ENCODE measurements around the gene PTPRN2. TPM values are rescaled to one million over a fixed set of nuclear protein-coding genes. Genes with fewer than 3 reads are reported as not detected.

PTPRN2 gene
- total RNA-seq, 4 donors from 2014 or later, result 2.0 to 9.5 (median 2.6) TPM

DNA sequence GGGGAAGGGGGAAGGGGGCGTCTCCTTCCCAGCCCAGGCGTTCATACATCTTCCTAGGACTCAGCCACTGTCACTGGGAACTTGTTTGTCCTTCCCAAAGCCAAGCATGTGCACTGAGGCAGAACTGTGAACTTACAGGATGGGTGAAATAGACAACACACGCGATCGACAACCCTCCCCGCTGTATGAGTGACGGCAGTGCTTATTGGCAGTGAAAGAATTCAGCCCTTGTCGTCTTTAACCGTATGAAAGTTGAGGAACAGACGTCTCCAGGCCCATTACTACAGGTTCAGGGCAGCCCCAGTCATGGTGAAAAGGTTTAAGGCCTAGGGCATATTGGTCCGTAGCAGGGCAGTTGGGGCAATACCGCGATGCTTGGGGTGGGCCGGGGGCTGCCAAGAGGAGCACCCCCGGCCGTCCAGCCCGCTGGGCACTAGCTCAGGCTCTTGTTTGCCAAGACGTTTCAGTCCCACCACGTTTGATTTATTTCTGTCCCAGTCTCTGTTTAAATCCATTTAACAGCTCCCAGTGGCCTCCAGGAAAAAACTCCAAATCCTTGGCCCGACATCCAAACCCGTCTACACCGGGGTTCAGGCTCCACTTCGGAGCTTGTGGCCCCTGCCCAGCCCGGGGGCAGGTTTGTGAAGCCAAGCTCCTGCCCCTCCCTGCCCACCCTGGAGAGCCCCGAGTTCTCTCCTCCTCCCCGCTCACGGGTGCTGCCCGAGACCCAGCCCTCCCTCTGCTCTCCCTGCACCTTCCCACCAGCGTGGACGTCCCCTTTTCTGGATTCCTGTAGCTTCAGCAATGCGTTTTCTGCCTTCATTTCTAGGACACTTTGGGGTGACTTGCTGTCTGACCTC lies 1091.0 kb downstream of the PTPRN2 start:
- ATAC-seq (ENCODE audit: low FRiP score) (no peak), DNase-seq (ENCODE audit: low spot score) (no peak)
- TF ChIP-seq, protein P1, sequence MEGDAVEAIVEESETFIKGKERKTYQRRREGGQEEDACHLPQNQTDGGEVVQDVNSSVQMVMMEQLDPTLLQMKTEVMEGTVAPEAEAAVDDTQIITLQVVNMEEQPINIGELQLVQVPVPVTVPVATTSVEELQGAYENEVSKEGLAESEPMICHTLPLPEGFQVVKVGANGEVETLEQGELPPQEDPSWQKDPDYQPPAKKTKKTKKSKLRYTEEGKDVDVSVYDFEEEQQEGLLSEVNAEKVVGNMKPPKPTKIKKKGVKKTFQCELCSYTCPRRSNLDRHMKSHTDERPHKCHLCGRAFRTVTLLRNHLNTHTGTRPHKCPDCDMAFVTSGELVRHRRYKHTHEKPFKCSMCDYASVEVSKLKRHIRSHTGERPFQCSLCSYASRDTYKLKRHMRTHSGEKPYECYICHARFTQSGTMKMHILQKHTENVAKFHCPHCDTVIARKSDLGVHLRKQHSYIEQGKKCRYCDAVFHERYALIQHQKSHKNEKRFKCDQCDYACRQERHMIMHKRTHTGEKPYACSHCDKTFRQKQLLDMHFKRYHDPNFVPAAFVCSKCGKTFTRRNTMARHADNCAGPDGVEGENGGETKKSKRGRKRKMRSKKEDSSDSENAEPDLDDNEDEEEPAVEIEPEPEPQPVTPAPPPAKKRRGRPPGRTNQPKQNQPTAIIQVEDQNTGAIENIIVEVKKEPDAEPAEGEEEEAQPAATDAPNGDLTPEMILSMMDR (IDR thresholded peaks at IDR 0.05), result no peak

DNA sequence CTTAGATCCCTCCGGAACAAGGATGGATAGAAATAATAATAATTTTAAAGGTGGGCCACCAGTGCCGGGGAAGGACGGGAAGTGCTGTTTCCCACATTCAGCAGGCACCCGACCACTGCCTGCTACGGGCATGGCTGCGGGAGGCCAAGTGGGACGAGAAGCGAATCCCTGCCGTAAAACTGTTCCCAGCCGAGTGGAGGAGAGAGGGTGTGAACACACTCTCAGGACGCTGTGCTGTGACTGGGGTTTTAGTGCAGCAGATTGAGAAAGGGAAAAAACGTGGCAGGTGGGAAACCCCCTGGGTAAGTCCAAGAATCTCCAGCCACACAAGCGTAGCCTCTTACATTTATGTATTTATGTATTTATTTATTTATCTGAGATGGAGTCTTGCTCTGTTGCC lies 1092.0 kb downstream of the PTPRN2 start:
- ATAC-seq (ENCODE audit: low FRiP score) (no peak), DNase-seq (ENCODE audit: low spot score) (no peak)
- TF ChIP-seq, protein P1 (IDR thresholded peaks at IDR 0.05), result no peak

DNA sequence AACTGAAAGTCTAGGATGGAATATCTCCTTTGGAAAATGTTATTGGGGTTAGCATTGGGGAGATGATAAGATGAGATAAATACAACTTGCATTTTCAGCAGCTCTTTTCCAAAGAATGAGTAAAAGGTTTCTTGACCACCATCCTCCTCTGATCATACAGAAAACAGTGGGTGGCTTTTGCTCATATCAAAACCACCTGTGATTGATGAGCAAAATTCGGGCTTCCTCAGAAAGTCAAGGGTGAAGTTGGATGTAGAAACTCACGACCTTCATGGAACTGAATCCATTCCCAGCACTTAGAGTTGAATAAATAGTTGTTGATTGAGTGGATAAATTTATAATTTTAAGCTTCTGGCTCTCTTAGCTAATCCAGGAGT lies 1092.5 kb downstream of the PTPRN2 start:
- DNase-seq (ENCODE audit: low spot score) (no peak), ATAC-seq (ENCODE audit: low FRiP score) (no peak)
- TF ChIP-seq, protein P1 (IDR thresholded peaks at IDR 0.05), result no peak

DNA sequence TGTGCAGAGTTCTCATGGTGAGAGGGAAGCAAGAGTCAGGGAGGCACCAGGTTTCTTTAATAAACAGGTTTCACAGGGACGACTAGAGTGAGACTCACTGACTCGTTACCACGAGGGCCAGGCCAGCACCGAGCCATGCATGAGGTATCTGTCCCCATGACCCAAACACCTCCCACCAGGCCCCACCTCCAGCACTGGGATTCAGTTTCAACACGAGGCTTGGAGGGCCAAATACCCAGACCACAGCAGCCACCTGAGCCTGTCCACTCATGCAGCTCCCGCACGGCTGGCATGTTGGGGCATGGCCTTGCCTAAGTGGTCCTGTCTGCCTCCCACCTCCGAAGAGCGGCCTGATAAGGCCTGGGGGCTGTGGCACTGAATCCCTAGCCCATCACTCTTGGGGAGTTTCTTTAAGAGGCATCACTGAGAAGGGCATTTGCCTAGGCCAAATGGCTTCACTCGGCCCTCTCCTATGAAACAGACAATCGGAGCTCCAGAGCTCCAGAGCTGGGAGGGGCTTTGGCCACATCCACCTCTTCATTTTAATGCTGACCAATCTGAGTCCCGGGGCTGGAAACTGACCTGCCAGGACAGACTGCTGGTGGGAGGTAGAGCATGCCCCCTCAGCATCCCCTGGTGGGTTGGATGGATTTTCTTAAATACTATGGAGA lies 1093.0 kb downstream of the PTPRN2 start:
- ATAC-seq (ENCODE audit: low FRiP score), result no peak
- DNase-seq (ENCODE audit: low spot score), result no peak

DNA sequence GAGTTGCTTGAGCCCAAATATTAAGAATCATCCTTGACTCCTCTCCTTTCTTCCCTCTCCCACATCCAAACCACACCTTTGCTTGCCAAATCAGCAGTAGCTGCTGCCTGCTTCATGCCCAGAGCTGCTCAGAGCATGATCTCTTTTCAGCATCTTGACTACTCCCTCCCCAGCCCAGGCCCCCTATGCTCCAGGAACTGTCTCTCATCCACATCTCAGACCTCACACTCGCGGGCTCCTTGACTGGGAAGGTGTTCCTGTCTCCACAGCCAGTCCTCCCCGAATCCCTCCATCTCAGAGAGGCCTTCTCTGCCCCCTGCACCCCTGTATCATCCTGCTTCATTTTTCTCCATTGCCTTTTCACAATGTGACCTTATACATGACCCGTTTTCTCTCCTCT lies 1093.8 kb downstream of the PTPRN2 start:
- no peak for DNase-seq (ENCODE audit: low spot score)
- ATAC-seq (ENCODE audit: low FRiP score), result no peak
- TF ChIP-seq, protein P1 (IDR thresholded peaks at IDR 0.05), result no peak

More for the DNA sequence above, 1093.0 kb downstream of the PTPRN2 start:
- TF ChIP-seq, protein P1 (IDR thresholded peaks at IDR 0.05), result no peak

DNA sequence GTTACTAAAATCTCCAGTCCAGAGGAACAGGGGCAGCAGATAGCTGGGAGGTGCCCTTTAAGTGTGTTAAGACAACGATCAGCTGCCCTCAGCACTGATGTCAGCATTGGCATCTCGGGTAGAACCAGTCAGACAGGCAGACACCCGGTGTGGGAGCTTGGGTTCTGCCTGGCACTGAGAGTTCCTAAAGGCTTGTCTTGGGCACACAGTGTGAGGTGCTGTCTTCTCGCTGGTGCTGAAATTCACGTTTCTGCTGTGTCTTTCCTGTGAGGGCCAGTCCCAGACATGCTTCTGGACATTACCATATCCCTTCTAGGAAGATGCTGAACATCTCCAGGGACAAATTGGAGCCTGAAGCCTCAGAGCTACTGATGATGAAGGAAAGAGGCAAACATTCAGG lies 1094.6 kb downstream of the PTPRN2 start:
- no peak for ATAC-seq (ENCODE audit: low FRiP score)
- no peak for DNase-seq (ENCODE audit: low spot score)
- TF ChIP-seq, protein P1 (IDR thresholded peaks at IDR 0.05), result no peak

All from omental fat pad (tissue), 4 donors.